GM12878 (cell line): ENCODE measurements around the gene LSM3. TPM values are rescaled to one million over a fixed set of nuclear protein-coding genes. Genes with fewer than 3 reads are reported as not detected.
A peak's percentile ranks its signal among the peaks of the same experiment; 100 is the strongest.
"Not testable (repeated sequence)": the region's sequence is repeated elsewhere in the genome, so short reads cannot be mapped to it uniquely, and the experiment has no call there.

Experiments
- ATAC-seq: fragments of 200-7000 bp; cut with Tn5 transposase; 3 replicates; pipeline ENCODE4 v1.9.1; 2020; ENCODE audit warnings: mild to moderate bottlenecking, moderate library complexity
- BruUV-seq: library from RNA; stranded (reverse); fragments of 400-500 nt; replicated peaks from 2 replicates; lab custom pipeline; 2021; lab: Mats Ljungman, UMichigan
- CTCF ChIA-PET: fragments of 300-600 bp; sonication (Branson Sonifier 250); formaldehyde crosslinking; extraction: SDS; loops from one replicate; lab custom pipeline; 2021; ENCODE audit warnings: inconsistent platforms; lab: Yijun Ruan, JAX
- POLR2A ChIA-PET: fragments of 350-600 bp; formaldehyde crosslinking; extraction: SDS; loops from one replicate; lab custom pipeline; 2021; ENCODE audit warnings: inconsistent platforms; lab: Charles Lee
- RAD21 ChIA-PET: fragments of 300-600 bp; sonication (Branson Sonifier 250); formaldehyde crosslinking; loops from one replicate; lab custom pipeline; 2023; ENCODE audit warnings: antibody characterized with exemption; ENCODE audit not compliant: unreplicated experiment; lab: Charles Lee
- SMC1A ChIA-PET: fragments of 300-600 bp; sonication (Branson Sonifier 250); formaldehyde crosslinking; loops from one replicate; lab custom pipeline; 2023; ENCODE audit not compliant: unreplicated experiment, uncharacterized antibody; lab: Charles Lee
- DNase-seq: peaks from one replicate; pipeline ENCODE4 v3.0.0-alpha.2; 2011; ENCODE audit warnings: low read depth, low spot score
- FAIRE-seq: peaks from 3 replicates; lab custom pipeline; 2011; peaks lifted over from hg19 to GRCh38; lab: Jason Lieb, UNC
- H2AFZ ChIP-seq: 2 replicates; pipeline ENCODE4 v1.6.0; 2011; ENCODE audit warnings: low read depth, low read length, control low read depth; ENCODE audit not compliant: control insufficient read depth
- H3K27ac ChIP-seq: 2 replicates; pipeline ENCODE4 v1.5.1; 2011; ENCODE audit warnings: control low read depth; ENCODE audit not compliant: control insufficient read depth, insufficient read depth
- H3K27me3 ChIP-seq, 2 experiments: replicated peaks in 1 of 2; 2 replicates each; pipeline versions ENCODE4 v1.6.0 to v1.6.1; 2011; ENCODE audit warnings: low read length in 1 of 2; ENCODE audit not compliant: control insufficient read depth in 2 of 2, insufficient read depth in 2 of 2
- H3K36me3 ChIP-seq, 2 experiments: 2 replicates each; pipeline ENCODE4 v1.5.1; 2011; ENCODE audit warnings: low read length in 1 of 2; ENCODE audit not compliant: control insufficient read depth in 2 of 2, insufficient read depth in 2 of 2
- H3K4me1 ChIP-seq: 2 replicates; pipeline ENCODE4 v1.6.1; 2011; ENCODE audit warnings: mild to moderate bottlenecking, low read length, moderate library complexity, mixed read lengths; ENCODE audit not compliant: control insufficient read depth, insufficient read depth
- H3K4me2 ChIP-seq: 2 replicates; pipeline ENCODE4 v1.6.0; 2011; ENCODE audit warnings: control low read depth; ENCODE audit not compliant: control insufficient read depth, insufficient read depth
- H3K4me3 ChIP-seq: fragments of 200-600 bp; sonication (generic); 2 replicates; pipeline ENCODE4 v1.5.1; 2016
- H3K79me2 ChIP-seq: 2 replicates; pipeline ENCODE4 v1.6.0; 2011; ENCODE audit warnings: low read length; ENCODE audit not compliant: control insufficient read depth, insufficient read depth
- H3K9ac ChIP-seq: 2 replicates; pipeline ENCODE4 v1.8.0; 2011; ENCODE audit warnings: low read length, control low read depth, mixed read lengths; ENCODE audit not compliant: control insufficient read depth, insufficient read depth
- H3K9me3 ChIP-seq: replicated peaks from 3 replicates; pipeline ENCODE4 v1.5.1; 2011; ENCODE audit warnings: mild to moderate bottlenecking, low read length; ENCODE audit not compliant: control insufficient read depth, insufficient read depth
- H4K20me1 ChIP-seq: 2 replicates; pipeline ENCODE4 v1.6.0; 2011; ENCODE audit not compliant: control insufficient read depth, insufficient read depth
- SPI1 ChIP-seq: IDR thresholded peaks from 2 replicates; pipeline ENCODE4 v1.6.1; 2011; ENCODE audit warnings: low read depth, mild to moderate bottlenecking, low read length, moderate library complexity, borderline replicate concordance; ENCODE audit not compliant: insufficient read depth
- WGBS: methylation state at CpG from one replicate; pipeline ENCODE4 v1.1.6; 2016; ENCODE audit warnings: low lambda C conversion rate; ENCODE audit not compliant: insufficient replicate concordance, insufficient coverage; ENCODE audit errors: missing lambda C conversion rate; 5-methylcytosine and 5-hydroxymethylcytosine counted together
- in situ Hi-C: fragments of 300-500 bp; cut with MboI; formaldehyde crosslinking; loops from 9 replicates; pipeline ENCODE4 v1.14.3; 2018; ENCODE audit warnings: mixed read lengths
- intact Hi-C: fragments of 100-400 bp; cut with micrococcal nuclease; formaldehyde crosslinking; loops from one replicate; pipeline ENCODE4 v1.14.2; 2022; ENCODE audit not compliant: unreplicated experiment
- polyA plus RNA-seq, 11 experiments: library from polyadenylated mRNA; depleted of rRNA in 4 of 11; unstranded in 6 of 11; stranded (reverse) in 5 of 11; fragments of >200 nt; fragmentation: Nextera tagmentation in 4 of 11; fragmentation: Illumina TruSeq in 1 of 11; extraction: Ambion mirVana in 4 of 11; extraction: Trizol in 1 of 11; gene quantifications; 1 replicate in 1 of 11; 2 replicates in 10 of 11; pipeline versions ENCODE4 v1.2.1 to v1.2.3, GENCODE V29; 2011 to 2016; ENCODE audit warnings: inconsistent platforms in 2 of 11, missing spikeins in 2 of 11, low read depth in 1 of 11
- total RNA-seq, 4 experiments: library from RNA; depleted of rRNA in 3 of 4; stranded (reverse); fragments of >200 nt in 3 of 4; fragmentation: Illumina TruSeq in 1 of 4; extraction: Trizol in 1 of 4; gene quantifications; 2 replicates each; pipeline versions ENCODE4 v1.2.1 to v1.2.3, GENCODE V29; 2013 to 2021
- TF ChIP-seq, protein P1 (sequence below): fragments of 450-650 bp; IDR thresholded peaks from 2 replicates; pipeline ENCODE4 v1.6.1; 2017; ENCODE audit warnings: mild to moderate bottlenecking, low read depth, inconsistent platforms; ENCODE audit not compliant: poor library complexity, severe bottlenecking

The LSM3 gene
- total and polyA plus RNA-seq, 10 of the 15 experiments (the other 5 are each of a cell fraction or from before 2014, with no cell fraction given) = 15.5 to 111 (median 29.1) TPM

DNA sequence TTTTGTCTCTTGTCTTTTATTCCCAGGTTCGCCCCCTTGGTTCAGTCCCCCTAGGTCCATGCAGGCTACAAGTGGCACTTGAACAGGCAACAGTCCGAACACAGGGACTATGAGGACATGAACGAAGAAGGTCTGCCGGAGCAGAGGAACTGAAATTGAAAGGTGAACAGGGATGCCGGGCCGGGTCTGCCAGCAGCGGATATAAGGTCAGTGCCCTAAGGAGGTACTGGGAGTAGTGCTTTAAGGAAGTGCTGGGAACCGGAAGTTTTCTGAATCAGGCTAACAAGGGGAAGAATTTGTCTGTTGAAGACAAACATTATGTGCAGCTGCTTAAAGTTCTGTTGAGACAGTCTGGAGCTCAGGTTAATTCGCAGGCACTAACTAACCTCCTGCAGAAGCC lies 46.8 kb downstream of the LSM3 start:
- CTCF ChIA-PET = interaction anchor here (0.8 kb wide), 1 partner anchor 174 kb away, joined by 3 read pairs; no protein-coding TSS in a partner anchor
- in situ Hi-C loops (no loop called here), intact Hi-C loops (no loop called here)
- ATAC-seq (peak; percentile 75), FAIRE-seq (no peak)
- 59% methylated on average over 9 of the region's 9 CpGs for WGBS
- Histone ChIP-seq H3K9me3 (peaks cover 3% of the 10 kb centered on the region), H3K27me3 (no peaks in the 10 kb centered on the region), H3K9ac (no peak overlapping the region), H4K20me1 (no peaks in the 10 kb centered on the region), H3K79me2 (no peaks in the 10 kb centered on the region), H3K36me3 (no peaks in the 10 kb centered on the region), H3K4me2 (no peak overlapping the region; the same call in 1 of the 2 replicates), H3K27ac (no peak overlapping the region), H3K4me1 (peaks cover 10% of the 10 kb centered on the region)
- no TSS peak for BruUV-seq
- TF ChIP-seq SPI1 = peak; percentile 64; the same call in 1 of the 2 replicates
- TF ChIP-seq, protein P1, sequence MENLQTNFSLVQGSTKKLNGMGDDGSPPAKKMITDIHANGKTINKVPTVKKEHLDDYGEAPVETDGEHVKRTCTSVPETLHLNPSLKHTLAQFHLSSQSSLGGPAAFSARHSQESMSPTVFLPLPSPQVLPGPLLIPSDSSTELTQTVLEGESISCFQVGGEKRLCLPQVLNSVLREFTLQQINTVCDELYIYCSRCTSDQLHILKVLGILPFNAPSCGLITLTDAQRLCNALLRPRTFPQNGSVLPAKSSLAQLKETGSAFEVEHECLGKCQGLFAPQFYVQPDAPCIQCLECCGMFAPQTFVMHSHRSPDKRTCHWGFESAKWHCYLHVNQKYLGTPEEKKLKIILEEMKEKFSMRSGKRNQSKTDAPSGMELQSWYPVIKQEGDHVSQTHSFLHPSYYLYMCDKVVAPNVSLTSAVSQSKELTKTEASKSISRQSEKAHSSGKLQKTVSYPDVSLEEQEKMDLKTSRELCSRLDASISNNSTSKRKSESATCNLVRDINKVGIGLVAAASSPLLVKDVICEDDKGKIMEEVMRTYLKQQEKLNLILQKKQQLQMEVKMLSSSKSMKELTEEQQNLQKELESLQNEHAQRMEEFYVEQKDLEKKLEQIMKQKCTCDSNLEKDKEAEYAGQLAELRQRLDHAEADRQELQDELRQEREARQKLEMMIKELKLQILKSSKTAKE = no peak
- TF ChIP-seq, all 136 proteins: peak for 1
- ChIA-PET RAD21 (no interaction called here), SMC1A (interaction anchor here (1.2 kb wide), 1 partner anchor 22 kb away, joined by 4 read pairs; no protein-coding TSS in a partner anchor), POLR2A (no interaction called here)
- no peak overlapping the region for H3K4me3 ChIP-seq
- H2AFZ ChIP-seq = no peak overlapping the region
- no peak for DNase-seq

DNA sequence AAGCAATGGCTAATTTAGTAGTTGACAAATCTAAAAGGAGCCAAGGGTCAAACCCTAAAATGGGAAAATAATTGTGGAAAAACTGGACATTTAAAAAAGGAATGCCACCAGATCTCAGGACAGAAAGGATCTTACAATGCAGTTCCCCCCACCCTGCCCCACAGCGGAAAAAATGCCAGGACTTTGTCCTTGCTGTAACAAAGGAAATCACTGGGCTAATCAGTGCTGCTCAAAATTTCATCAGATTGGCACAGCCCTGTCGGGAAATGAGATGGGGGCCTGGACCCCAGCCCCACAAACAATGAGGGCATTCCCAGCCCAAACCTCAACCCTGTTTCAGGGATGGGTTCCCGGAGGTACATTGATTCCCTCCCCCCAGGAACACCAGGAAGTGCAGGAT lies 47.7 kb downstream of the LSM3 start:
- H3K4me3 ChIP-seq, H3K9me3 ChIP-seq, H2AFZ ChIP-seq, POLR2A ChIA-PET, H3K9ac ChIP-seq, H3K36me3 ChIP-seq, in situ Hi-C loops, RAD21 ChIA-PET, H3K27ac ChIP-seq, ATAC-seq, H3K79me2 ChIP-seq, FAIRE-seq, H4K20me1 ChIP-seq, CTCF ChIA-PET, DNase-seq, intact Hi-C loops, H3K4me2 ChIP-seq, BruUV-seq, H3K27me3 ChIP-seq: not testable (repeated sequence)
- peaks cover 10% of the 10 kb centered on the region for H3K4me1 ChIP-seq
- 33% methylated on average over 3 of the region's 3 CpGs for WGBS
- SMC1A ChIA-PET = interaction anchor here (1.2 kb wide), 1 partner anchor 23 kb away, joined by 4 read pairs; no protein-coding TSS in a partner anchor
